GM12878 (cell line): ENCODE results near the gene COX6A1. TPM values are rescaled to one million over a fixed set of nuclear protein-coding genes. Genes with fewer than 3 reads are reported as not detected.

Experiments used
- CBX3 ChIP-seq: fragments of 200-600 bp; sonication (generic); IDR thresholded peaks from 2 replicates; pipeline ENCODE4 v1.6.1; 2016; ENCODE audit warnings: low read depth, borderline replicate concordance
- CUX1 ChIP-seq: IDR thresholded peaks from 2 replicates; pipeline ENCODE4 v1.6.1; 2012; ENCODE audit warnings: improper control_type of control experiment, low read depth, low read length; ENCODE audit not compliant: insufficient replicate concordance
- EP300 ChIP-seq, 2 experiments: fragments of 150-350 bp in 1 of 2; IDR thresholded peaks; 2 replicates each; pipeline ENCODE4 v1.6.1; 2011 to 2012; ENCODE audit warnings: low read depth in 2 of 2, low read length in 2 of 2, borderline replicate concordance in 1 of 2, improper control_type of control experiment in 1 of 2, inconsistent platforms in 1 of 2; ENCODE audit not compliant: control insufficient read depth in 1 of 2
- FOXM1 ChIP-seq: IDR thresholded peaks from 2 replicates; pipeline ENCODE4 v1.6.1; 2012; ENCODE audit warnings: low read depth, mild to moderate bottlenecking, inconsistent platforms, low read length, moderate library complexity
- MEF2B ChIP-seq: fragments of 450-650 bp; IDR thresholded peaks from 2 replicates; pipeline ENCODE4 v1.6.1; 2018; ENCODE audit warnings: mild to moderate bottlenecking, moderate library complexity; ENCODE audit not compliant: partially characterized antibody, poor library complexity, severe bottlenecking
- MTA3 ChIP-seq: IDR thresholded peaks from 2 replicates; pipeline ENCODE4 v1.6.1; 2012; ENCODE audit warnings: low read length, inconsistent platforms, borderline replicate concordance
- NBN ChIP-seq: fragments of 450-650 bp; IDR thresholded peaks from 2 replicates; pipeline ENCODE4 v1.6.1; 2016
- NFXL1 ChIP-seq: fragments of 450-650 bp; IDR thresholded peaks from 2 replicates; pipeline ENCODE4 v1.6.1; 2017; ENCODE audit warnings: antibody characterized with exemption, mild to moderate bottlenecking, borderline replicate concordance
- RAD51 ChIP-seq: fragments of 450-650 bp; IDR thresholded peaks from 2 replicates; pipeline ENCODE4 v1.6.1; 2016; ENCODE audit warnings: moderate library complexity, mild to moderate bottlenecking, inconsistent platforms
- RFX5 ChIP-seq: IDR thresholded peaks from 2 replicates; pipeline ENCODE4 v1.6.1; 2011; ENCODE audit warnings: low read depth, low read length, improper control_type of control experiment
- SMAD1 ChIP-seq: fragments of 450-650 bp; IDR thresholded peaks from 2 replicates; pipeline ENCODE4 v1.6.1; 2018; ENCODE audit warnings: mild to moderate bottlenecking, low read depth; ENCODE audit not compliant: partially characterized antibody
- STAT3 ChIP-seq: IDR thresholded peaks from 2 replicates; pipeline ENCODE4 v1.6.1; 2011; ENCODE audit warnings: low read depth, low read length, improper control_type of control experiment
- polyA plus RNA-seq, 11 experiments: library from polyadenylated mRNA; depleted of rRNA in 4 of 11; unstranded in 6 of 11; stranded (reverse) in 5 of 11; fragments of >200 nt; fragmentation: Nextera tagmentation in 4 of 11; fragmentation: Illumina TruSeq in 1 of 11; extraction: Ambion mirVana in 4 of 11; extraction: Trizol in 1 of 11; gene quantifications; 1 replicate in 1 of 11; 2 replicates in 10 of 11; pipeline versions ENCODE4 v1.2.1 to v1.2.3, GENCODE V29; 2011 to 2016; ENCODE audit warnings: inconsistent platforms in 2 of 11, missing spikeins in 2 of 11, low read depth in 1 of 11
- total RNA-seq, 4 experiments: library from RNA; depleted of rRNA in 3 of 4; stranded (reverse); fragments of >200 nt in 3 of 4; fragmentation: Illumina TruSeq in 1 of 4; extraction: Trizol in 1 of 4; gene quantifications; 2 replicates each; pipeline versions ENCODE4 v1.2.1 to v1.2.3, GENCODE V29; 2013 to 2021
- TF ChIP-seq, protein P1 (sequence below): fragments of 450-650 bp; IDR thresholded peaks from 2 replicates; pipeline ENCODE4 v1.6.1; 2018; ENCODE audit warnings: mild to moderate bottlenecking, low read depth, moderate library complexity; ENCODE audit not compliant: partially characterized antibody
- TF ChIP-seq, protein P2 (sequence below): fragments of 150-350 bp; IDR thresholded peaks from 2 replicates; pipeline ENCODE4 v1.6.1; 2016; ENCODE audit warnings: low read depth, low read length
- TF ChIP-seq, protein P3 (sequence below): IDR thresholded peaks from 2 replicates; pipeline ENCODE4 v1.6.1; 2012; ENCODE audit warnings: low read length, inconsistent platforms

Gene COX6A1
- total and polyA plus RNA-seq, 10 of the 15 experiments (the other 5 are each of a cell fraction or from before 2014, with no cell fraction given): 408 to 2,723 (median 1,019) TPM

- no peak for TF ChIP-seq FOXM1
- TF ChIP-seq, protein P1, sequence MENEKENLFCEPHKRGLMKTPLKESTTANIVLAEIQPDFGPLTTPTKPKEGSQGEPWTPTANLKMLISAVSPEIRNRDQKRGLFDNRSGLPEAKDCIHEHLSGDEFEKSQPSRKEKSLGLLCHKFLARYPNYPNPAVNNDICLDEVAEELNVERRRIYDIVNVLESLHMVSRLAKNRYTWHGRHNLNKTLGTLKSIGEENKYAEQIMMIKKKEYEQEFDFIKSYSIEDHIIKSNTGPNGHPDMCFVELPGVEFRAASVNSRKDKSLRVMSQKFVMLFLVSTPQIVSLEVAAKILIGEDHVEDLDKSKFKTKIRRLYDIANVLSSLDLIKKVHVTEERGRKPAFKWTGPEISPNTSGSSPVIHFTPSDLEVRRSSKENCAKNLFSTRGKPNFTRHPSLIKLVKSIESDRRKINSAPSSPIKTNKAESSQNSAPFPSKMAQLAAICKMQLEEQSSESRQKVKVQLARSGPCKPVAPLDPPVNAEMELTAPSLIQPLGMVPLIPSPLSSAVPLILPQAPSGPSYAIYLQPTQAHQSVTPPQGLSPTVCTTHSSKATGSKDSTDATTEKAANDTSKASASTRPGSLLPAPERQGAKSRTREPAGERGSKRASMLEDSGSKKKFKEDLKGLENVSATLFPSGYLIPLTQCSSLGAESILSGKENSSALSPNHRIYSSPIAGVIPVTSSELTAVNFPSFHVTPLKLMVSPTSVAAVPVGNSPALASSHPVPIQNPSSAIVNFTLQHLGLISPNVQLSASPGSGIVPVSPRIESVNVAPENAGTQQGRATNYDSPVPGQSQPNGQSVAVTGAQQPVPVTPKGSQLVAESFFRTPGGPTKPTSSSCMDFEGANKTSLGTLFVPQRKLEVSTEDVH: peak; percentile 72
- TF ChIP-seq NBN: peak; percentile 99
- TF ChIP-seq NFXL1: no peak
- TF ChIP-seq CBX3: no peak
- no peak for TF ChIP-seq CUX1
- TF ChIP-seq STAT3: no peak
- no peak for TF ChIP-seq RFX5
- 0 out of 4 replicates have a peak, but pooled peaks of 1 of the 2 experiments have one; percentile 39 for TF ChIP-seq EP300 (IDR thresholded peaks at IDR 0.05; ENCODE audit: borderline replicate concordance in 1 of 2, control insufficient read depth in 1 of 2, low read depth in 2 of 2, low read length in 2 of 2)
- TF ChIP-seq MTA3: no peak
- TF ChIP-seq, protein P2, sequence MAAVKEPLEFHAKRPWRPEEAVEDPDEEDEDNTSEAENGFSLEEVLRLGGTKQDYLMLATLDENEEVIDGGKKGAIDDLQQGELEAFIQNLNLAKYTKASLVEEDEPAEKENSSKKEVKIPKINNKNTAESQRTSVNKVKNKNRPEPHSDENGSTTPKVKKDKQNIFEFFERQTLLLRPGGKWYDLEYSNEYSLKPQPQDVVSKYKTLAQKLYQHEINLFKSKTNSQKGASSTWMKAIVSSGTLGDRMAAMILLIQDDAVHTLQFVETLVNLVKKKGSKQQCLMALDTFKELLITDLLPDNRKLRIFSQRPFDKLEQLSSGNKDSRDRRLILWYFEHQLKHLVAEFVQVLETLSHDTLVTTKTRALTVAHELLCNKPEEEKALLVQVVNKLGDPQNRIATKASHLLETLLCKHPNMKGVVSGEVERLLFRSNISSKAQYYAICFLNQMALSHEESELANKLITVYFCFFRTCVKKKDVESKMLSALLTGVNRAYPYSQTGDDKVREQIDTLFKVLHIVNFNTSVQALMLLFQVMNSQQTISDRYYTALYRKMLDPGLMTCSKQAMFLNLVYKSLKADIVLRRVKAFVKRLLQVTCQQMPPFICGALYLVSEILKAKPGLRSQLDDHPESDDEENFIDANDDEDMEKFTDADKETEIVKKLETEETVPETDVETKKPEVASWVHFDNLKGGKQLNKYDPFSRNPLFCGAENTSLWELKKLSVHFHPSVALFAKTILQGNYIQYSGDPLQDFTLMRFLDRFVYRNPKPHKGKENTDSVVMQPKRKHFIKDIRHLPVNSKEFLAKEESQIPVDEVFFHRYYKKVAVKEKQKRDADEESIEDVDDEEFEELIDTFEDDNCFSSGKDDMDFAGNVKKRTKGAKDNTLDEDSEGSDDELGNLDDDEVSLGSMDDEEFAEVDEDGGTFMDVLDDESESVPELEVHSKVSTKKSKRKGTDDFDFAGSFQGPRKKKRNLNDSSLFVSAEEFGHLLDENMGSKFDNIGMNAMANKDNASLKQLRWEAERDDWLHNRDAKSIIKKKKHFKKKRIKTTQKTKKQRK: no peak
- TF ChIP-seq, protein P3, sequence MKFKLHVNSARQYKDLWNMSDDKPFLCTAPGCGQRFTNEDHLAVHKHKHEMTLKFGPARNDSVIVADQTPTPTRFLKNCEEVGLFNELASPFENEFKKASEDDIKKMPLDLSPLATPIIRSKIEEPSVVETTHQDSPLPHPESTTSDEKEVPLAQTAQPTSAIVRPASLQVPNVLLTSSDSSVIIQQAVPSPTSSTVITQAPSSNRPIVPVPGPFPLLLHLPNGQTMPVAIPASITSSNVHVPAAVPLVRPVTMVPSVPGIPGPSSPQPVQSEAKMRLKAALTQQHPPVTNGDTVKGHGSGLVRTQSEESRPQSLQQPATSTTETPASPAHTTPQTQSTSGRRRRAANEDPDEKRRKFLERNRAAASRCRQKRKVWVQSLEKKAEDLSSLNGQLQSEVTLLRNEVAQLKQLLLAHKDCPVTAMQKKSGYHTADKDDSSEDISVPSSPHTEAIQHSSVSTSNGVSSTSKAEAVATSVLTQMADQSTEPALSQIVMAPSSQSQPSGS: no peak
- no peak for TF ChIP-seq RAD51
- peak; percentile 47 for TF ChIP-seq MEF2B
- no peak for TF ChIP-seq SMAD1
Observed at GRCh38 chr12:120445911-120446843, 8.3 kb downstream of the COX6A1 start, which contains the start of the genes GATC and TRIAP1 (continued).
